Stimulated activated CD4-positive, alpha-beta T cell treated with anti-CD3 and anti-CD28 coated beads, Interleukin-1b, Interleukin-23, amount 100 ng/mL, for 24 hours (primary cell): ENCODE results near the gene XRRA1.
A peak's percentile ranks its signal among the peaks of the same experiment; 100 is the strongest.
"Not testable (repeated sequence)": the region's sequence is repeated elsewhere in the genome, so short reads cannot be mapped to it uniquely, and the experiment has no call there.

Source experiments
- DNase-seq, 4 experiments: peaks; one replicate each; pipeline ENCODE4 v3.0.0-alpha.2; 2020; ENCODE audit warnings: low read depth in 4 of 4, low spot score in 1 of 4

Gene XRRA1

GRCh38 chr11:74948898-74949752 is at the start of gene XRRA1, which contains the start of gene SPCS2:
Gene XRRA1, minus strand, starts transcription at chr11:74949091. Its CDS starts 8,213 bp downstream, at chr11:74940878.
Gene SPCS2, plus strand, starts transcription at chr11:74949266. Its CDS starts 20 bp downstream, at chr11:74949286.
- peak; percentile 91 to 99 (median 96) for DNase-seq

GRCh38 chr11:74992852-74993251 is 44.0 kb upstream of the XRRA1 start:
- no peak for DNase-seq

GRCh38 chr11:74990941-74991340 is 42.0 kb upstream of the XRRA1 start:
- no peak for DNase-seq

- DNase-seq, result not testable (repeated sequence)
Measured at GRCh38 chr11:74990150-74990549, 41.3 kb upstream of the XRRA1 start.

- DNase-seq, result no peak
Measured at GRCh38 chr11:74989260-74989638, 40.4 kb upstream of the XRRA1 start.

GRCh38 chr11:74988541-74989259 is 39.8 kb upstream of the XRRA1 start, which contains the start of gene NEU3:
Gene NEU3, plus strand, starts transcription at chr11:74988933. Its CDS starts 128 bp downstream, at chr11:74989061.
- DNase-seq, result peak; percentile 61 to 82 (median 70)

GRCh38 chr11:74984730-74985129 is 35.8 kb upstream of the XRRA1 start:
- DNase-seq, result no peak

- no peak for DNase-seq
Measured at GRCh38 chr11:74984070-74984469, 35.2 kb upstream of the XRRA1 start.

GRCh38 chr11:74981888-74982287 is 33.0 kb upstream of the XRRA1 start:
- no peak for DNase-seq

GRCh38 chr11:74980634-74981033 is 31.7 kb upstream of the XRRA1 start:
- no peak for DNase-seq

GRCh38 chr11:74978041-74978440 is 29.1 kb upstream of the XRRA1 start:
- DNase-seq, result no peak

GRCh38 chr11:74971424-74971823 is 22.5 kb upstream of the XRRA1 start:
- no peak for DNase-seq

- DNase-seq, result no peak
Measured at GRCh38 chr11:74970852-74971395, 22.0 kb upstream of the XRRA1 start.

GRCh38 chr11:74966651-74967050 is 17.8 kb upstream of the XRRA1 start:
- no peak for DNase-seq

- not testable (repeated sequence) for DNase-seq
Measured at GRCh38 chr11:74960128-74960527, 11.2 kb upstream of the XRRA1 start.

GRCh38 chr11:74957937-74958629 is 9.2 kb upstream of the XRRA1 start:
- DNase-seq, result no peak

GRCh38 chr11:74956397-74957015 is 7.6 kb upstream of the XRRA1 start:
- DNase-seq, result no peak

GRCh38 chr11:74954199-74954598 is 5.3 kb upstream of the XRRA1 start:
- DNase-seq, result no peak

- no peak for DNase-seq
Measured at GRCh38 chr11:74953451-74953850, 4.6 kb upstream of the XRRA1 start.

- no peak for DNase-seq
Measured at GRCh38 chr11:74952752-74953151, 3.9 kb upstream of the XRRA1 start.

- DNase-seq, result no peak
Measured at GRCh38 chr11:74951226-74951625, 2.3 kb upstream of the XRRA1 start.
